ENCODE measurements around the gene TRAPPC2L. TPM values are rescaled to one million over a fixed set of nuclear protein-coding genes. Genes with fewer than 3 reads are reported as not detected.

TRAPPC2L gene
- total RNA-seq, 2 donors from 2014 or later: 110 TPM

DNA sequence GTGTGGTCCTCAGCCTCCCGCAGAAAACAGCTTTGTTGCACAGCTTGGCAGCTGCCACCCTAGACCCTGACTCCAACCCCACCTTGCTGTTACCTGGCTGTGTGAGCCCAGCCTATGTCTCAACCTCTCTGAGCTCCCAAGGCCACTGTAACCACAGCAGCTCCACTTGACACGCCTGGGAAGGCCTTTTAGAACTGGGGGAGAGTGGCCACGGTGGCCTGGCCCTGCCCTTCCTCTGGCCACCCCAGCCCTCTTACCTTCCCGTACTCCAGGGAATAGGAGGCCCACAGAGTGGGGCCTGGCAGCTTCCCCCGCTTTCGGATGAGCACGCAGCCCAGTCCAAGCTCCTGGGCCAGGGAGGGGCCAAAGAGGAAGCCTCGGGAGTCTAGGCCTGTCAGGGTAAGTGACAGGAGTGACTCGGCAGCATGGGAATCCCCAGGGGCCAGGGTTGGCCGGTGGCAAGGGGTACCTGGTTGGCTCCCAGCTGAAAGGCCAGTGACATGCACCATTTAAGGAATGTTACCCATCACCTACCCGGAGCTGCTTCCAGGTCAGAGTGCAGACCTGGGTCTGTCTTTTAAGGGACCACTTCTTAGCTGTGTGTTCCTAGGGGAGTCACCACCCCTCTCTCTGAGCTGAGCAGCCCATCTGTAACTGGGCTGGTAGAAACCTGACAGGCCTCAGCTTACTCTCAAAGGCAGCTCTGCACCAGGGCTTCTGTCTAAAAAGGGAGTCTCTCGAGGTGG lies 46.6 kb upstream of the TRAPPC2L start:
- no peaks in the 10 kb centered on the region for H3K9me3 ChIP-seq (ENCODE audit: control insufficient read depth, low read length)
- no peaks in the 10 kb centered on the region for H3K27me3 ChIP-seq (ENCODE audit: control insufficient read depth, insufficient read depth, low read length, poor library complexity, severe bottlenecking)
- H3K27ac ChIP-seq (ENCODE audit: low read depth, low read length): no peak overlapping the region
- H3K4me1 ChIP-seq (ENCODE audit: control insufficient read depth, insufficient read depth, low read length): peaks cover 9% of the 10 kb centered on the region
- DNase-seq: peak; percentile 70
- WGBS, 2 experiments (ENCODE audit: insufficient coverage in 1 of 2, insufficient read length in 1 of 2): 64 to 78% methylated on average over 6 to 12 of the region's 12 CpGs
- Mint-ChIP-seq H3K36me3 (ENCODE audit: low read depth) (peaks cover 27% of the 10 kb centered on the region), H3K4me1 (peaks cover 5% of the 10 kb centered on the region), H3K9me3 (no peaks in the 10 kb centered on the region), H3K27ac (peak overlapping the region; percentile 26), H3K27me3 (ENCODE audit: insufficient read depth) (no peaks in the 10 kb centered on the region), H3K4me3 (peak overlapping the region; percentile 75)
- TF ChIP-seq, protein P1, sequence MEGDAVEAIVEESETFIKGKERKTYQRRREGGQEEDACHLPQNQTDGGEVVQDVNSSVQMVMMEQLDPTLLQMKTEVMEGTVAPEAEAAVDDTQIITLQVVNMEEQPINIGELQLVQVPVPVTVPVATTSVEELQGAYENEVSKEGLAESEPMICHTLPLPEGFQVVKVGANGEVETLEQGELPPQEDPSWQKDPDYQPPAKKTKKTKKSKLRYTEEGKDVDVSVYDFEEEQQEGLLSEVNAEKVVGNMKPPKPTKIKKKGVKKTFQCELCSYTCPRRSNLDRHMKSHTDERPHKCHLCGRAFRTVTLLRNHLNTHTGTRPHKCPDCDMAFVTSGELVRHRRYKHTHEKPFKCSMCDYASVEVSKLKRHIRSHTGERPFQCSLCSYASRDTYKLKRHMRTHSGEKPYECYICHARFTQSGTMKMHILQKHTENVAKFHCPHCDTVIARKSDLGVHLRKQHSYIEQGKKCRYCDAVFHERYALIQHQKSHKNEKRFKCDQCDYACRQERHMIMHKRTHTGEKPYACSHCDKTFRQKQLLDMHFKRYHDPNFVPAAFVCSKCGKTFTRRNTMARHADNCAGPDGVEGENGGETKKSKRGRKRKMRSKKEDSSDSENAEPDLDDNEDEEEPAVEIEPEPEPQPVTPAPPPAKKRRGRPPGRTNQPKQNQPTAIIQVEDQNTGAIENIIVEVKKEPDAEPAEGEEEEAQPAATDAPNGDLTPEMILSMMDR (conservative IDR thresholded peaks at IDR 0.05): no peak
- H3K36me3 ChIP-seq (ENCODE audit: control insufficient read depth, insufficient read depth, low read length): peaks cover 28% of the 10 kb centered on the region
- H3K4me3 ChIP-seq (ENCODE audit: low read length): peak overlapping the region; percentile 86
- peak overlapping the region; percentile 68 for H3K9ac ChIP-seq (ENCODE audit: extremely low read depth, low read length, poor library complexity, severe bottlenecking)

DNA sequence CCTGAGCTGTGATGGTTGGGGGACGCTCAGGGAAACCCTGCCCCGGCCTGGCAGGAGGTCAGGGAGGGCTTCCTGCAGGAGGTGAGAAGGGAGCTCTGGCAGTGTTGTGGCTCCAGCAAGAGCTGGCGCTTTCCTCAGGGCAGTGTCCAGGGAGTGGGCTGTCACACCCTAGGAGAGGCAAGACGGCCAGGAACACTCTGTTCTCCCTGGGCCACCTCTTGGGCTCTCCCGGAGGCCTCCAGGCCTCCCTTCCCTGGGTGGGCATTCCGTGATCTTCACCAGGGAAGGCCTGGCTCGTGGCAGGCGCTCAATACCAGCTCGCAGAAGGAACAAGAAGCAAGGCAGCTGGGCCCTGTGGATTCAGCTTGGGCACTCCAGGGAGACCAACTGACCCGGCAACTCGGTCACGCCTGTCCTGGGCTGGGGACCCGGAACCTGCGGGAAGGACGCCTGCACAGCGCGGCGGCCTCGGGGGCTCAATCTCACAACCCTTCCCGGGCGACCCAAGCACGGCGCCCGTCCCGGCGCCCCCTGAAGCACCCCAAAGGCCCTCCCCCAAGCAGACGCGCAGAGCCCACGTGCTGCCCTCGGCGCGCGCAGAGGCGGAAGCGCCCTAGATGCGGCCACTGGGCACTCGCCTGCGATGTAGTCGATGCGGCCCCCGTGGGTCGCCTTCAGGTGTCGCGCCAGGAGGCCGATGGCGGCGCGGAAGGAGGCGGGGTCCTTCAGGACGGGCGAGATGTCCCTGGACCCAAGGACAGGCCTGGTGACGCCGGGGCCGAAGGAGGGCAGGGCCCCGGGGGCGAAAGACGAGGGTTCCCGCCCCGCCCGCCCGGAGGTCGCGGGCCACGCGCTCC lies 45.8 kb upstream of the TRAPPC2L start:
- H3K27me3 Mint-ChIP-seq (ENCODE audit: insufficient read depth): no peaks in the 10 kb centered on the region
- WGBS, 2 experiments (ENCODE audit: insufficient coverage in 1 of 2, insufficient read length in 1 of 2): 3 to 12% methylated on average over 22 to 65 of the region's 65 CpGs
- TF ChIP-seq, protein P1 (conservative IDR thresholded peaks at IDR 0.05): no peak
- Histone ChIP-seq H3K27ac (ENCODE audit: low read depth, low read length) (peak overlapping the region; percentile 64), H3K4me1 (ENCODE audit: control insufficient read depth, insufficient read depth, low read length) (peaks cover 9% of the 10 kb centered on the region), H3K4me3 (ENCODE audit: low read length) (peak overlapping the region; percentile 86), H3K9ac (ENCODE audit: extremely low read depth, low read length, poor library complexity, severe bottlenecking) (peak overlapping the region; percentile 68), H3K9me3 (ENCODE audit: control insufficient read depth, low read length) (no peaks in the 10 kb centered on the region), H3K27me3 (ENCODE audit: control insufficient read depth, insufficient read depth, low read length, poor library complexity, severe bottlenecking) (no peaks in the 10 kb centered on the region), H3K36me3 (ENCODE audit: control insufficient read depth, insufficient read depth, low read length) (peaks cover 28% of the 10 kb centered on the region)
- H3K4me1 Mint-ChIP-seq: peaks cover 5% of the 10 kb centered on the region
- peak overlapping the region; percentile 78 for H3K27ac Mint-ChIP-seq
- H3K4me3 Mint-ChIP-seq: peak overlapping the region; percentile 75
- H3K9me3 Mint-ChIP-seq: no peaks in the 10 kb centered on the region
- peaks cover 27% of the 10 kb centered on the region for H3K36me3 Mint-ChIP-seq (ENCODE audit: low read depth)
- DNase-seq: peak; percentile 75

DNA sequence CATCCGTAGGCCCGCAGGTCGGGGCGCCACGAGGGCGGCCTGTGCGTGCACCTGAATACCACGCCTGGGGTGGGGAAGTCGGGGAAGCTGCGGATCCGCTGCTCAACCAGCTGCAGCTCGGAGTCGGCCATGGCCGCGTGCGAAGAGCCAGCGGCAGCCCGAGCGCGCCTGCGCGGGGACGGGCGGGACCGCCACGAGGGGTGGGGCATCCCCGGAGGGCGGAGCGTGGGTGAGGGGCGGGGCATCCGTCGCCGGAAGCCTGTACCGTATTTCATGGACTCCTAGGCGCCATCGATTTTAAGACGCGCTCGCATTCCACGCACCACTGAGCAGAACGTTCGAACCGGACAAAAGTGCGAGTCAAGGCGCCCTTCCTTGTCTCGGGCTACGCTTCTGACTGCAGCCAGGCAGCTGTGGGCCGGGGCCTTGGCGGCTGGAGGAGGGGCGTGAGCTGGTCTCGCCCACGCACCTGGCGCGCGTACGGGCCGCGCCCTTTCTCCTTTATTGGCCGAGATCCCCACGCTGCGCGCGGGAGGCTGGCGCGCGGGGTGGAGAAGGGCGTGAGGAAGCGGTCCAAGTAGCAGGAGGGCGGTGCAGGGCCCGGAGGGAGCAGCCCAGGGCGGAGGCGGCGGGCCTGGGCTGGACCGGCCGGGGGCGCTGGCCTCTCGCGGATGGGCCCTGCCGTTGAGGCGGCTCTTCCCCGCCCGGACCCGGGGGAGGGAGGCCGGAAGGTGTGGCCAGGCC lies 45.0 kb upstream of the TRAPPC2L start, which contains the start of gene APRT:
Gene APRT (minus strand): TSS at position 160 of the 744 bp plus-strand sequence. CDS start 29 bp downstream, at position 131.
- H3K36me3 Mint-ChIP-seq (ENCODE audit: low read depth): peaks cover 23% of the 10 kb centered on the region
- 0% methylated on average over 27 to 84 of the region's 84 CpGs for WGBS, 2 experiments (ENCODE audit: insufficient coverage in 1 of 2, insufficient read length in 1 of 2)
- H3K4me1 Mint-ChIP-seq: peaks cover 5% of the 10 kb centered on the region
- peak within 1 kb of the TSS; percentile 86 for H3K4me3 ChIP-seq (ENCODE audit: low read length)
- peak within 1 kb of the TSS; percentile 75 for H3K4me3 Mint-ChIP-seq
- H3K9me3 ChIP-seq (ENCODE audit: control insufficient read depth, low read length): no peaks in the 10 kb centered on the region
- no peaks in the 10 kb centered on the region for H3K9me3 Mint-ChIP-seq
- H3K4me1 ChIP-seq (ENCODE audit: control insufficient read depth, insufficient read depth, low read length): peaks cover 9% of the 10 kb centered on the region
- H3K9ac ChIP-seq (ENCODE audit: extremely low read depth, low read length, poor library complexity, severe bottlenecking): peak within 1 kb of the TSS; percentile 68
- peak; percentile 98 for DNase-seq
- no peaks in the 10 kb centered on the region for H3K27me3 Mint-ChIP-seq (ENCODE audit: insufficient read depth)
- no peaks in the 10 kb centered on the region for H3K27me3 ChIP-seq (ENCODE audit: control insufficient read depth, insufficient read depth, low read length, poor library complexity, severe bottlenecking)
- peak within 1 kb of the TSS; percentile 95 for H3K27ac Mint-ChIP-seq
- H3K27ac ChIP-seq (ENCODE audit: low read depth, low read length): peak within 1 kb of the TSS; percentile 91
- H3K36me3 ChIP-seq (ENCODE audit: control insufficient read depth, insufficient read depth, low read length): peaks cover 23% of the 10 kb centered on the region
- TF ChIP-seq, protein P1 (conservative IDR thresholded peaks at IDR 0.05): peak; percentile 68
